ENCODE results near the gene STAC2.

STAC2 gene

GRCh38 chr17:39218906-39219305 is 6.8 kb downstream of the STAC2 start:
- no peak for DNase-seq (ENCODE audit: low spot score)

GRCh38 chr17:39217734-39218369 is 7.9 kb downstream of the STAC2 start:
- DNase-seq (ENCODE audit: low spot score): no peak

More at GRCh38 chr17:39218906-39219305, 6.8 kb downstream of the STAC2 start:
- TF ChIP-seq CTCF (IDR thresholded peaks at IDR 0.05; ENCODE audit: extremely low read depth, missing control alignments): no peak

GRCh38 chr17:39213852-39214251 is 11.9 kb downstream of the STAC2 start:
- no peak for TF ChIP-seq CTCF (IDR thresholded peaks at IDR 0.05; ENCODE audit: extremely low read depth, missing control alignments)
- DNase-seq (ENCODE audit: low spot score): no peak

More at GRCh38 chr17:39217734-39218369, 7.9 kb downstream of the STAC2 start:
- no peak for TF ChIP-seq CTCF (IDR thresholded peaks at IDR 0.05; ENCODE audit: extremely low read depth, missing control alignments)

- DNase-seq (ENCODE audit: low spot score): no peak
- no peak for TF ChIP-seq CTCF (IDR thresholded peaks at IDR 0.05; ENCODE audit: extremely low read depth, missing control alignments)
Measured at GRCh38 chr17:39212841-39213480, 12.8 kb downstream of the STAC2 start.

DNA sequence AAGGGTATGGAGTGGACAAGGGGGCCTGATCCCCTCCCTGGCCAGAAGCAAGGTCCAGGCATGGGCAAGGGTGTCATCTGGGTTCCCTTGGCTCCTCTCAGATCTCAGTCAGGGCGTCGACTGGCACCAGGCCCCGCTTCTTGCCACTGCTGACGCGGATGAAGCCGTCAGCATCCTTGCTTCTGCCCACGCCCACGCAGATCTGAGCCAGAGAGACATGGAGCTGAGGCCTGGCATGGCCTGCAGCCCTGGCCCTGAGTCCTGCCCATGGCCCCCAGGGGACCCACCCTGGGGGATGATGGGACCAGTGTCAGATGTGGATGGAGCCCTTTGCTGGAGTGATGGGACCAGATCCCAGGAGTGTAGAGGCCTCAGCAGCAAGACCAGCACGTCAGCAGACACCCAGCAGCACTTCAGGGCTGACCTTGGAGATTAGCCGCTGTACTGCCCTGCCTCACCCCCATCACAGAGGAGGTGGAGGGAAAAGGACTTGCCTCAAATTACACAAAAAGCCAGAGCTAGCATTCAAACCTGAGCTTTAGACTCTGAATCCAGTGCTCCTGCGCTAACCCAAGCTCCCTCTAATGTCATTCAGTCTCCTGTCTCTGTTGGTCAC is 13.4 kb downstream of the STAC2 start:
- no peak for DNase-seq (ENCODE audit: low spot score)
- no peak for TF ChIP-seq CTCF (IDR thresholded peaks at IDR 0.05; ENCODE audit: extremely low read depth, missing control alignments)

DNA sequence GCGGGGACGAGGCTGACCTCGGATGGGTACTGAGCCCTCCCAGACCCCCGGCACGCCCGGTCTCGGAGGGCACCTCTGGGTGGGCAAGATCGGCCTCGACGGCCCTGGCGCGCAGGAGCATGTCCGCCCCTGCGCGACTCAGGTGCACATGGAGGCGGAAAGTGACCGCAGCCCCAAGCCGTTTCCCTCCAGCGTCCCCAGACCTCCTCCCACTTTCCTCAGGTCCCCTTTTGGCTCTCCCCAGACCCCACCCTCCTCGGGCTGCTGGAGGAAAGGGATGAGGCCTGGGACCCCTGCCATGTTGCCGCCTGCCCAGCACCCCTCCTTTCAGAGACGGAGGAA is 15.7 kb downstream of the STAC2 start:
- no peak for TF ChIP-seq CTCF (IDR thresholded peaks at IDR 0.05; ENCODE audit: extremely low read depth, missing control alignments)
- DNase-seq (ENCODE audit: low spot score): no peak

DNA sequence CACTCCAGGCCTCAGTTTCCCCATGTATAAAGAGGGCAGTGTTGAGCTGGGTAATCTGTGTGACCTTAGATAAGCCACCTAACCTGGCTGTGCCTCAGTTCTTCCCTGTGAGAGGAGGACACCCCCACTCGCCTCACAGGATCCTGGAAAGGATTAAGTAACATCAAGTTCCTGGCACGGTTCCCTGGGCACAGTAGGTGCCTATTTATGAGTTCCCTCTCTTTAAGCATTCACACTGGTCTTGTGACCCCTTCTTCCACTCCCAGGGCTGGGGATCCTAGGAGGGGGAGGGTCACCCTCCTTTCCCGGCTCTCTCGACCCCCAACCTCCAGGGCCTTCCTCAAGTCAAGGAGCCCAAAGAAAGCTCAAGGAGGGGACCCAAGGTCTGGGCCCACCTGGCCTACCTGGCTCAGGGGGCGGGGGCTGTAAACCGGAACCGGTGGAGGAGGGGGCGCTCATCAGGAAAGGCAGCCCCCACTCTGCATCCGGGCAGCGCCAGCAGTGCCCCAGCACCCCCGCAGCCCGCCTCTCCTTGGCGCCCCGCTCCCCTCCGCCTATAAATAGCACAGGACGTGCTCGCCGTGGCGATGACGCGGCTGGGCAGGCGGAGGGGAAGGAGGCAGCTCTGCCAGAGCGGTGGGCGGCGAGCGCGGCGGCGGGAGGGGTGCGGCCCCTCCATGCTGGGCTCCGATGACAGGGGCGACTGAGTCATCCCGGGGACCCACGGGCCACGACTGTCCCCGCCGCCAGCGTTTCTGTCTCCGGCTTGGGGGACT is 16.2 kb downstream of the STAC2 start:
- TF ChIP-seq CTCF (IDR thresholded peaks at IDR 0.05; ENCODE audit: extremely low read depth, missing control alignments): no peak
- DNase-seq (ENCODE audit: low spot score): peak; percentile 52

Data from GM20000 (cell line).